Glutamatergic neuron (in vitro differentiated cells): ENCODE data around the gene DNAH2. TPM values are rescaled to one million over a fixed set of nuclear protein-coding genes. Genes with fewer than 3 reads are reported as not detected.
A peak's percentile ranks its signal among the peaks of the same experiment; 100 is the strongest.

Source experiments
- DNase-seq: peaks from one replicate; pipeline ENCODE4 v3.0.0; 2022
- H3K27ac Mint-ChIP-seq: one replicate; pipeline ENCODE4 v1.8.0; 2020; ENCODE audit warnings: mild to moderate bottlenecking, mixed read lengths, inconsistent platforms; ENCODE audit not compliant: unreplicated experiment
- H3K27me3 Mint-ChIP-seq: one replicate; pipeline ENCODE4 v1.8.0; 2020; ENCODE audit warnings: mild to moderate bottlenecking, moderate library complexity, mixed read lengths, inconsistent platforms; ENCODE audit not compliant: unreplicated experiment
- H3K36me3 Mint-ChIP-seq: one replicate; pipeline ENCODE4 v1.8.0; 2020; ENCODE audit warnings: mild to moderate bottlenecking, mixed read lengths, inconsistent platforms; ENCODE audit not compliant: unreplicated experiment
- H3K4me1 Mint-ChIP-seq: one replicate; pipeline ENCODE4 v1.8.0; 2020; ENCODE audit warnings: mild to moderate bottlenecking, low read depth, mixed read lengths, inconsistent platforms; ENCODE audit not compliant: unreplicated experiment
- H3K4me3 Mint-ChIP-seq: one replicate; pipeline ENCODE4 v1.8.0; 2020; ENCODE audit warnings: mild to moderate bottlenecking, mixed read lengths, inconsistent platforms; ENCODE audit not compliant: unreplicated experiment
- H3K9me3 Mint-ChIP-seq: one replicate; pipeline ENCODE4 v1.8.0; 2020; ENCODE audit warnings: mild to moderate bottlenecking, moderate library complexity, mixed read lengths, inconsistent platforms; ENCODE audit not compliant: unreplicated experiment
- CTCF ChIP-seq: fragments of 200-600 bp; sonication (generic); IDR thresholded peaks from one replicate; pipeline ENCODE4 v1.5.0; 2021; ENCODE audit not compliant: partially characterized antibody, unreplicated experiment
- total RNA-seq: library from RNA; stranded (reverse); fragmentation: NEBNext Ultra II Directional; extraction: Animal tissue kit (Norgen Biotek cat#: 25700); gene quantifications from one replicate; pipeline ENCODE4 v1.2.1, GENCODE V29; 2021; ENCODE audit not compliant: unreplicated experiment

DNAH2 gene
- total RNA-seq, 1 donor from 2014 or later: 0.07 TPM

- no peak for TF ChIP-seq CTCF
- Mint-ChIP-seq H3K27me3 (peaks cover 24% of the 10 kb centered on the region), H3K4me3 (peak overlapping the region; percentile 36), H3K36me3 (no peaks in the 10 kb centered on the region), H3K9me3 (peaks cover 16% of the 10 kb centered on the region), H3K4me1 (peaks cover 8% of the 10 kb centered on the region), H3K27ac (no peak overlapping the region)
- DNase-seq: no peak
These were observed 114.9 kb downstream of the DNAH2 start for GRCh38 chr17:7832431-7832830.

- Mint-ChIP-seq H3K27me3 (peaks cover 24% of the 10 kb centered on the region), H3K4me1 (peaks cover 8% of the 10 kb centered on the region), H3K9me3 (peaks cover 19% of the 10 kb centered on the region), H3K36me3 (no peaks in the 10 kb centered on the region), H3K4me3 (peak overlapping the region; percentile 82), H3K27ac (peak overlapping the region; percentile 44)
- no peak for DNase-seq
- TF ChIP-seq CTCF: no peak
These were observed 115.7 kb downstream of the DNAH2 start for GRCh38 chr17:7833011-7833794.

GRCh38 chr17:7833795-7834541 is 116.4 kb downstream of the DNAH2 start, which contains the start of gene KDM6B:
KDM6B (plus strand) TSS chr17:7834217; CDS start chr17:7845555, 11,338 bp downstream.
- peaks cover 12% of the 10 kb centered on the region for H3K4me1 Mint-ChIP-seq
- H3K27ac Mint-ChIP-seq: peak within 1 kb of the TSS; percentile 78
- peaks cover 31% of the 10 kb centered on the region for H3K27me3 Mint-ChIP-seq
- peak within 1 kb of the TSS; percentile 94 for H3K4me3 Mint-ChIP-seq
- no peak for TF ChIP-seq CTCF
- H3K9me3 Mint-ChIP-seq: peaks cover 24% of the 10 kb centered on the region
- DNase-seq: peak; percentile 89
- H3K36me3 Mint-ChIP-seq: no peaks in the 10 kb centered on the region

GRCh38 chr17:7834542-7834956 is 117.0 kb downstream of the DNAH2 start:
- Mint-ChIP-seq H3K27ac (peak overlapping the region; percentile 78), H3K36me3 (no peaks in the 10 kb centered on the region), H3K9me3 (peaks cover 29% of the 10 kb centered on the region), H3K4me1 (peaks cover 18% of the 10 kb centered on the region), H3K4me3 (peak overlapping the region; percentile 94), H3K27me3 (peaks cover 37% of the 10 kb centered on the region)
- TF ChIP-seq CTCF: no peak
- peak; percentile 55 for DNase-seq
